Endothelial cell (in vitro differentiated cells): ENCODE results near the gene CYP39A1. TPM values are rescaled to one million over a fixed set of nuclear protein-coding genes. Genes with fewer than 3 reads are reported as not detected.

Experiments
- DNase-seq: peaks from one replicate; pipeline ENCODE4 v3.0.0; 2021; ENCODE audit warnings: low spot score
- H3K27ac Mint-ChIP-seq: one replicate; pipeline ENCODE4 v1.8.0; 2021; ENCODE audit warnings: mixed read lengths, inconsistent platforms; ENCODE audit not compliant: unreplicated experiment
- H3K27me3 Mint-ChIP-seq: one replicate; pipeline ENCODE4 v1.8.0; 2021; ENCODE audit warnings: mild to moderate bottlenecking, moderate library complexity, mixed read lengths, inconsistent platforms; ENCODE audit not compliant: unreplicated experiment
- H3K36me3 Mint-ChIP-seq: one replicate; pipeline ENCODE4 v1.8.0; 2021; ENCODE audit warnings: mild to moderate bottlenecking, low read depth, mixed read lengths, inconsistent platforms; ENCODE audit not compliant: unreplicated experiment
- H3K4me1 Mint-ChIP-seq: one replicate; pipeline ENCODE4 v1.8.0; 2021; ENCODE audit warnings: mild to moderate bottlenecking, mixed read lengths, inconsistent platforms; ENCODE audit not compliant: unreplicated experiment
- H3K4me3 Mint-ChIP-seq: one replicate; pipeline ENCODE4 v1.8.0; 2021; ENCODE audit warnings: mild to moderate bottlenecking, mixed read lengths, inconsistent platforms; ENCODE audit not compliant: unreplicated experiment
- H3K9me3 Mint-ChIP-seq: one replicate; pipeline ENCODE4 v1.8.0; 2021; ENCODE audit warnings: mixed read lengths, inconsistent platforms; ENCODE audit not compliant: unreplicated experiment
- total RNA-seq: library from RNA; stranded (reverse); fragmentation: NEBNext Ultra II Directional; extraction: Animal tissue kit (Norgen Biotek cat#: 25700); gene quantifications from one replicate; pipeline ENCODE4 v1.2.1, GENCODE V29; 2021; ENCODE audit not compliant: unreplicated experiment
- TF ChIP-seq, protein P1 (sequence below): fragments of 200-600 bp; sonication (generic); IDR thresholded peaks from one replicate; pipeline ENCODE4 v1.5.0; 2021; ENCODE audit warnings: antibody characterized with exemption; ENCODE audit not compliant: unreplicated experiment

Gene CYP39A1
- total RNA-seq, 1 donor from 2014 or later = 2.5 TPM

DNA sequence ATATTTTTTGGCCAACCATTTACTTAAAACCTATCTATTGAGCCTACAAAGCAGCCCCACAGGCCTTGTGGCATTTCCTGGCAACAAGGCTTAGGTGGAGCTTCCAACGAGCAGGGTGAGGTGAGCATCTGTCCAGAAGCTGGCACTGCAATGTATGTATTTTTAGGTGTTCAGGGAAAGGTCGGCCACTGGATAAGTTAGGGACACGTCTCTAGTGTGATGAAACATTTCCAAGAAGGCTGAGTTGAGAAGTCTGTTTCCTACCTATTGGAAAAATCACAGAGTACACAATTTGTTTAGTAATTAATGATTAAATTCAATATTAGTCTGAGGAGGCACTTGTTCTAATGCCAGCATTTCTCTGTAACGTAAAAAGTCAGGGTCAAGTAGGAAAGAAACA is 143.6 kb downstream of the CYP39A1 start:
- no peak for DNase-seq
- Mint-ChIP-seq H3K36me3 (no peaks in the 10 kb centered on the region), H3K27ac (no peak overlapping the region)

DNA sequence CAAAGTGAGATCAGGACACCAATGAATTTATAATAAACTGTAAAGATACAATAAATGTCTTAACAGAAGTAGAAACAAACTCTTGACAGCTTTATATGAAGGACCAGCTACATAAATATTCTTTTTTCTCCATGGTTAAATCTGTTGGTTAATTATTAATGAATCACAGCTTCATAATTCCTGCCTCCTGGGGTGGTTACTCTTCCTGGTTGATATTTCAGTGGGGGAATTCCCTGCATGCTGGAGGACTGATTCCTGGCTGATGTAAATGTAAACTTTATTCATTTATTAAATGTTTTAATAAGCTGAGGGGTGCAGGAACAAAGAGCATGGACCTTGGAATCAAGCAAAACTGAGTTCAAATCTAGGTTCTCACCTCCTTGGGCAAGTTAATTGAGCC is 145.2 kb downstream of the CYP39A1 start:
- TF ChIP-seq, protein P1, sequence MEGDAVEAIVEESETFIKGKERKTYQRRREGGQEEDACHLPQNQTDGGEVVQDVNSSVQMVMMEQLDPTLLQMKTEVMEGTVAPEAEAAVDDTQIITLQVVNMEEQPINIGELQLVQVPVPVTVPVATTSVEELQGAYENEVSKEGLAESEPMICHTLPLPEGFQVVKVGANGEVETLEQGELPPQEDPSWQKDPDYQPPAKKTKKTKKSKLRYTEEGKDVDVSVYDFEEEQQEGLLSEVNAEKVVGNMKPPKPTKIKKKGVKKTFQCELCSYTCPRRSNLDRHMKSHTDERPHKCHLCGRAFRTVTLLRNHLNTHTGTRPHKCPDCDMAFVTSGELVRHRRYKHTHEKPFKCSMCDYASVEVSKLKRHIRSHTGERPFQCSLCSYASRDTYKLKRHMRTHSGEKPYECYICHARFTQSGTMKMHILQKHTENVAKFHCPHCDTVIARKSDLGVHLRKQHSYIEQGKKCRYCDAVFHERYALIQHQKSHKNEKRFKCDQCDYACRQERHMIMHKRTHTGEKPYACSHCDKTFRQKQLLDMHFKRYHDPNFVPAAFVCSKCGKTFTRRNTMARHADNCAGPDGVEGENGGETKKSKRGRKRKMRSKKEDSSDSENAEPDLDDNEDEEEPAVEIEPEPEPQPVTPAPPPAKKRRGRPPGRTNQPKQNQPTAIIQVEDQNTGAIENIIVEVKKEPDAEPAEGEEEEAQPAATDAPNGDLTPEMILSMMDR = no peak
- peaks cover 5% of the 10 kb centered on the region for H3K4me1 Mint-ChIP-seq
- no peaks in the 10 kb centered on the region for H3K36me3 Mint-ChIP-seq
- no peaks in the 10 kb centered on the region for H3K9me3 Mint-ChIP-seq
- H3K4me3 Mint-ChIP-seq = no peak overlapping the region
- no peaks in the 10 kb centered on the region for H3K27me3 Mint-ChIP-seq
- DNase-seq = no peak
- no peak overlapping the region for H3K27ac Mint-ChIP-seq

More for the DNA sequence above, 143.6 kb downstream of the CYP39A1 start:
- Mint-ChIP-seq H3K4me1 (peaks cover 5% of the 10 kb centered on the region), H3K4me3 (no peak overlapping the region), H3K9me3 (no peaks in the 10 kb centered on the region), H3K27me3 (no peaks in the 10 kb centered on the region)
- TF ChIP-seq, protein P1 = no peak

DNA sequence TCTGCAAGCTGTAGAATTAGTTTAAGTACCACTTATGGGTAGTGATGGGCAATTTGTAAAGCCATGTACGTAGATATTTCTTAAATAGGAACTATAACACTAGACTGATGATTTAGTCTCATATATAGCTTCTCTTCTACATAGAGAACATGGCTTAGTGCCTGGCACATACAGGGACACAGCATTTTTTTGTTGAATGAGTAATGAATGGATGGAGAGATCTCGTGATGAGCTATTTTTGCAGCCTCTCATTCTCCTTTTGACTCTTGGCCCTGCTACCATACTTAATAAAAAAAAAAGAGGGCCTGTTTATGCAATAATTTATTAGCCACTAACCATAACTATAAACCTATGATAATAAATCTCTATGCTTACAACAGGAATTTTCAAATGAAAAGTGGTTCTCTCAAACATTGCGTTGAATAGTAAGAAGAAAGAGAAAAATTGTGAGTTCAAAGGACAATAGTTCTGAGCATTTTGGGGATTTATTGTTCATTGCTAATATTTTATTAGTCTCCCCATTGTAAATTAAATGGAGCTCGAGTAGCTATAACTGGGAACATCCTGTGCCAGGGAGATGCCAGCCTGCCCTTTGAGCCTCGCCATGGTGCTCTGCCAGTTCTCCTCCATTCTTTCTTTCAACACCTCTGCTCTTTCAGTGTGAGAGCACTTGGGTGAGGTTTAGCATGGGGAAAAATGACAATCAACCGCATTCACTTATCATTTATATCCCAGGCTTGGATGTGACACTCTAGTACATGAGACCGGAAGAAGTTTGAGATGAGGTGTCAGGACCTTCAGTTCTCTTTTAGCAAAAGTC is 146.7 kb downstream of the CYP39A1 start:
- Mint-ChIP-seq H3K9me3 (no peaks in the 10 kb centered on the region), H3K27me3 (no peaks in the 10 kb centered on the region)
- no peak for DNase-seq

DNA sequence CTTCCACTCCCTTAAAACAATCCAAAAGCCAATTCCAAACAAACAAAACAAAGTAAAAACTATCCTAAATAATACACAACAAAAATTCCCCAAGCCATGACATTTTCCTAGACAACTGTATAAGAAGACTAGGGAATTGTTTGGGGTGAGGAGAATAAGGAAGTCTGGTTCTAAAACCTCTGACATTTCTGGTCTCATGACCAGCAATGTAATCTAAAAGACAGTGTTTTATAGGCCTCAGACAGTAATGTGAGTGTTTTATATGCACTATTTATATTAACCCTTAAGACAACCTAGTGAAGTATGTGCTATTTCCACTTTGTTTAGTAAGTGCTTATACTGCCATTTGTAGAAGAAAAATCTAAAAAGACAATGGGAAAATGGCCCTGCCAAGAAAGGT is 148.4 kb downstream of the CYP39A1 start:
- Mint-ChIP-seq H3K27ac (no peak overlapping the region), H3K4me3 (no peak overlapping the region), H3K4me1 (peaks cover 14% of the 10 kb centered on the region), H3K27me3 (peaks cover 2% of the 10 kb centered on the region), H3K9me3 (no peaks in the 10 kb centered on the region), H3K36me3 (no peaks in the 10 kb centered on the region)
- TF ChIP-seq, protein P1 = no peak
- no peak for DNase-seq

More for the DNA sequence above, 146.7 kb downstream of the CYP39A1 start:
- H3K4me3 Mint-ChIP-seq = no peak overlapping the region
- TF ChIP-seq, protein P1 = no peak
- H3K27ac Mint-ChIP-seq = no peak overlapping the region
- no peaks in the 10 kb centered on the region for H3K36me3 Mint-ChIP-seq
- peaks cover 5% of the 10 kb centered on the region for H3K4me1 Mint-ChIP-seq

DNA sequence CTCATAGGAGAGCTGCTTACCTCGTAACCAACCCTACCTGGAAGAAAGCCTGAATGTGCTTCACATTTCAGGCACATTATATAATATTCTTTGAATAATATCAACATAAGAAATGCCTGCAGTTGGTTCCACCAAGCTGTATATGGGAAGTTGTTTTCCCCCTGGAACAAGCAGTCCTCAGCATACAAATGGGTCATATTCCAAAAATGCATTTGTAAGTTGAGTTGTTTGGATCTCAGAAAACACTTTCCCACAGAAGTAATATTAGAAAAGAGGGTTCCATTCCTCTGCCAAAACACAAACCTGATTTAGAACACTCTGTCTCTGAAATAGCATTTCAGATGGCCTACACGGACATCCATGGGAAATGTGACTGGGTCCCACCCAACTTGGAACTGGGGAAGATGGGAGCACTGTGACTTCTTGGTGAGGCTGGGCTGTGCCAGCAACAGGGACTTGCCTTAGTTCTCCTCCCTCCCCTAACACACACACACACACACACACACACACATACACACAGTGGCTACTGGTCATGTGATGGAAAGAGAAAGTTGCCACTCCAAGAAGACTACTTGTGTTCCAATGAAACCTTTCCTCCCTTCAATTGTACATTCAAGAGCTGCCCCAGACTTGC is 150.0 kb downstream of the CYP39A1 start:
- TF ChIP-seq, protein P1 = no peak
- H3K27ac Mint-ChIP-seq = no peak overlapping the region
- H3K4me3 Mint-ChIP-seq = no peak overlapping the region
- peaks cover 2% of the 10 kb centered on the region for H3K27me3 Mint-ChIP-seq
- no peaks in the 10 kb centered on the region for H3K36me3 Mint-ChIP-seq
- no peaks in the 10 kb centered on the region for H3K9me3 Mint-ChIP-seq
- DNase-seq = no peak
- H3K4me1 Mint-ChIP-seq = peaks cover 14% of the 10 kb centered on the region
